Colonic mucosa (tissue), 4 donors: ENCODE measurements around the gene RAMAC. TPM values are rescaled to one million over a fixed set of nuclear protein-coding genes. Genes with fewer than 3 reads are reported as not detected.

Source experiments
- DNase-seq: peaks from one replicate; pipeline ENCODE4 v3.0.0-alpha.2; 2020
- H3K27ac ChIP-seq: fragments of 200-600 bp; one replicate; pipeline ENCODE4 v1.8.0; 2021
- H3K27me3 ChIP-seq: fragments of 200-600 bp; one replicate; pipeline ENCODE4 v1.8.0; 2021
- H3K36me3 ChIP-seq: fragments of 200-600 bp; one replicate; pipeline ENCODE4 v1.8.0; 2021
- H3K4me1 ChIP-seq: fragments of 200-600 bp; one replicate; pipeline ENCODE4 v1.8.0; 2021; ENCODE audit warnings: mild to moderate bottlenecking
- H3K4me3 ChIP-seq: fragments of 200-600 bp; one replicate; pipeline ENCODE4 v1.8.0; 2021
- H3K9ac ChIP-seq, 2 donors: one replicate each; pipeline ENCODE4 v1.7.0; 2013; ENCODE audit warnings: control low read depth in 2 of 2, low read depth in 2 of 2, low read length in 2 of 2
- H3K9me3 ChIP-seq: fragments of 200-600 bp; one replicate; pipeline ENCODE4 v1.8.0; 2021
- intact Hi-C: fragments of 100-400 bp; cut with DNase I; formaldehyde crosslinking; loops from one replicate; pipeline ENCODE4 v1.14.1; 2022
- total RNA-seq, 2 donors: library from RNA; stranded (reverse); fragmentation: NEBNext Ultra II Directional in 1 of 2; extraction: Animal tissue kit (Norgen Biotek cat#: 25700) in 1 of 2; gene quantifications; one replicate each; pipeline ENCODE4 v1.2.1, GENCODE V29; 2021
- TF ChIP-seq, protein P1 (sequence below): fragments of 200-600 bp; IDR thresholded peaks from one replicate; pipeline ENCODE4 v1.8.0; 2022; ENCODE audit warnings: antibody characterized with exemption, mild to moderate bottlenecking
- donor health status: healthy.
- donor health status: DM: no; HTN: no; CAD: no.
- donor health status: DM: no; HTN: no; CAD: no.

The RAMAC gene
- total RNA-seq, 2 donors from 2014 or later, result 22.8 to 23.0 TPM

DNA sequence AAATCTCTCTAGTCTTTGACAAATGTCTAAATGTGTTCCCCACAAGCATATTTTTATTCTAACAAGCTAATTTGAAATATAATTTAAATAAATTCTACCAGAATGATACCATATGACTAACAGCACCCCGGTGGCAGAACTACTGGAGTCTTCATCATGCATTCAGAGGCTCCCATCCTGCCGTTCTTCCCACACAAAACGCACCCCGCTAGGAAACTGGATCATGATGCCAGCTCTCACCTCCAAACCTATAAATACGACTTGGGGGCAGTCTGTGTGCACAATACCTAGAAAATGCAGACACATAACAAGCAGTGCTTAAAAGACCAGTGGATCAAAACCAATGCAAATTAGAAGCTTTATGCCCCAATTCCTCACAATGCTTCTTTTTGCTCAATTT, 42.0 kb upstream of the RAMAC start:
- no peak overlapping the region for H3K9ac ChIP-seq
- no peaks in the 10 kb centered on the region for H3K4me1 ChIP-seq
- no peak overlapping the region for H3K4me3 ChIP-seq
- no peaks in the 10 kb centered on the region for H3K27me3 ChIP-seq
- TF ChIP-seq, protein P1, sequence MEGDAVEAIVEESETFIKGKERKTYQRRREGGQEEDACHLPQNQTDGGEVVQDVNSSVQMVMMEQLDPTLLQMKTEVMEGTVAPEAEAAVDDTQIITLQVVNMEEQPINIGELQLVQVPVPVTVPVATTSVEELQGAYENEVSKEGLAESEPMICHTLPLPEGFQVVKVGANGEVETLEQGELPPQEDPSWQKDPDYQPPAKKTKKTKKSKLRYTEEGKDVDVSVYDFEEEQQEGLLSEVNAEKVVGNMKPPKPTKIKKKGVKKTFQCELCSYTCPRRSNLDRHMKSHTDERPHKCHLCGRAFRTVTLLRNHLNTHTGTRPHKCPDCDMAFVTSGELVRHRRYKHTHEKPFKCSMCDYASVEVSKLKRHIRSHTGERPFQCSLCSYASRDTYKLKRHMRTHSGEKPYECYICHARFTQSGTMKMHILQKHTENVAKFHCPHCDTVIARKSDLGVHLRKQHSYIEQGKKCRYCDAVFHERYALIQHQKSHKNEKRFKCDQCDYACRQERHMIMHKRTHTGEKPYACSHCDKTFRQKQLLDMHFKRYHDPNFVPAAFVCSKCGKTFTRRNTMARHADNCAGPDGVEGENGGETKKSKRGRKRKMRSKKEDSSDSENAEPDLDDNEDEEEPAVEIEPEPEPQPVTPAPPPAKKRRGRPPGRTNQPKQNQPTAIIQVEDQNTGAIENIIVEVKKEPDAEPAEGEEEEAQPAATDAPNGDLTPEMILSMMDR, result no peak
- intact Hi-C loops, result no loop called here
- H3K9me3 ChIP-seq, result no peaks in the 10 kb centered on the region
- no peak overlapping the region for H3K27ac ChIP-seq
- no peaks in the 10 kb centered on the region for H3K36me3 ChIP-seq
- DNase-seq, result no peak

GRCh38 chr15:82944821-82945220, 41.2 kb upstream of the RAMAC start:
- H3K27ac ChIP-seq, result no peak overlapping the region
- H3K27me3 ChIP-seq, result no peaks in the 10 kb centered on the region
- H3K9me3 ChIP-seq, result no peaks in the 10 kb centered on the region
- no peak overlapping the region for H3K9ac ChIP-seq
- DNase-seq, result no peak
- TF ChIP-seq, protein P1, result no peak
- intact Hi-C loops, result no loop called here
- no peaks in the 10 kb centered on the region for H3K4me1 ChIP-seq
- no peak overlapping the region for H3K4me3 ChIP-seq
- no peaks in the 10 kb centered on the region for H3K36me3 ChIP-seq

GRCh38 chr15:82945326-82945725, 40.7 kb upstream of the RAMAC start:
- Histone ChIP-seq H3K4me1 (no peaks in the 10 kb centered on the region), H3K9me3 (no peaks in the 10 kb centered on the region), H3K9ac (no peak overlapping the region), H3K36me3 (no peaks in the 10 kb centered on the region), H3K4me3 (no peak overlapping the region), H3K27ac (no peak overlapping the region), H3K27me3 (no peaks in the 10 kb centered on the region)
- no peak for DNase-seq
- intact Hi-C loops, result no loop called here
- TF ChIP-seq, protein P1, result no peak

DNA sequence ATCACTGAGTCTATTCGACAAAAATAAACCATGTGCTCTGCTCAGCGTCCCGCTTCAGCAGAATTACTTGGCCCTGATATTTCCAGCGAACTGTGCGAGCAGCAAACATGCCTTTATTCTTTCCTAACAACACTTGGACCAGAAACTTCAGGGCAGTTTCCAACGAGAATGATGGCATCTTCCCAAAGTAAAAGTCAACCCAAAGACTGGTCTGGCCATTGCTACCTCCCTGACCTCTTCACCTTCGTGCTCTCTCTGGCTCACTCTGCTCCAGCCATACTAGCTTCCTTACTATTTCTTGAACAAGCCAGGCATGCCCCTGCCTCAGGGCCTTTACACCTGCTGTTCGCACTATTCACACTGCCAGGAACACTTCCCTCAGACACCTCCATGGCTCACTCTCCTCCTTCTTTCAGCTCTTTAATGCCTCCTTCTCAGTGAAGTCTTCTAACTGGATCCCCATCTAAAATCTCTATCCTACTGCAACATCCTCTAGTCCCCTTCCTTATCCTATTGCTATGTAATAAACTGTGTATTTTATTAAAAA, 39.8 kb upstream of the RAMAC start:
- intact Hi-C loops, result no loop called here
- peaks cover under 1% of the 10 kb centered on the region for H3K27me3 ChIP-seq
- H3K9ac ChIP-seq, result no peak overlapping the region
- H3K27ac ChIP-seq, result no peak overlapping the region
- no peaks in the 10 kb centered on the region for H3K4me1 ChIP-seq
- TF ChIP-seq, protein P1, result no peak
- no peak overlapping the region for H3K4me3 ChIP-seq
- no peaks in the 10 kb centered on the region for H3K36me3 ChIP-seq
- no peak for DNase-seq
- H3K9me3 ChIP-seq, result no peaks in the 10 kb centered on the region

DNA sequence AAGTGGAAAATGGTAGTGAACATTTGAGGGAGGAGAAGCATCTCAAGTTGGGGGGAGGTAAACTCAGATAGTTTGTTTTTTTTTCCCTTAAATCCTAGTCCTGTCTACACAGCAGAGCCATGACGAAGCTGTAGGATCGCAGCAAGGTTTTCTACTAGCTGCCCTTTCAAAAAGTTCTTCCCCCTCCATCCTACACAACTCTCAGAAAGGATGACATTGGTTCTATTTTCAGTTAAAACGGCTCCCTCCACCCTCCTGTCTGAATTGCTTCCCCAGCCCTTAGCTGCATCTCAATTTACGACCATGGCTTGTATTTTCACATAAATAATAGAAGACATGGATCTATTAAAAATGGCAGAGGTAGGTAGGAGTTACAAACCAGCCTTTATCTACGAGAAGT, 35.7 kb upstream of the RAMAC start:
- TF ChIP-seq, protein P1, result no peak
- no peaks in the 10 kb centered on the region for H3K36me3 ChIP-seq
- peaks cover 9% of the 10 kb centered on the region for H3K27me3 ChIP-seq
- H3K9me3 ChIP-seq, result no peaks in the 10 kb centered on the region
- no peak overlapping the region for H3K9ac ChIP-seq
- no peak overlapping the region for H3K4me3 ChIP-seq
- H3K27ac ChIP-seq, result no peak overlapping the region
- no peak for DNase-seq
- no peaks in the 10 kb centered on the region for H3K4me1 ChIP-seq
- intact Hi-C loops, result no loop called here
